EH (cell line): ENCODE data around the gene FBLIM1.
"Not testable (repeated sequence)": the region's sequence is repeated elsewhere in the genome, so short reads cannot be mapped to it uniquely, and the experiment has no call there.

ENCODE experiments used
- DNase-seq: peaks from one replicate; pipeline ENCODE4 v3.0.0-alpha.2; 2015; ENCODE audit warnings: low read depth

The FBLIM1 gene

GRCh38 chr1:15816674-15817073 lies 58.1 kb downstream of the FBLIM1 start:
- no peak for DNase-seq

GRCh38 chr1:15820478-15820877 lies 61.9 kb downstream of the FBLIM1 start:
- DNase-seq, result peak; percentile 69

GRCh38 chr1:15825800-15826199 lies 67.2 kb downstream of the FBLIM1 start:
- DNase-seq, result no peak

- DNase-seq, result no peak
Measured at GRCh38 chr1:15826810-15827507, 68.4 kb downstream of the FBLIM1 start.

- not testable (repeated sequence) for DNase-seq
Measured at GRCh38 chr1:15827567-15827966, 69.0 kb downstream of the FBLIM1 start.

GRCh38 chr1:15828931-15829330 lies 70.3 kb downstream of the FBLIM1 start:
- DNase-seq, result not testable (repeated sequence)

- DNase-seq, result no peak
Measured at GRCh38 chr1:15830258-15830657, 71.7 kb downstream of the FBLIM1 start.

GRCh38 chr1:15833069-15833679 lies 74.6 kb downstream of the FBLIM1 start:
- DNase-seq, result no peak

GRCh38 chr1:15833842-15834405 lies 75.3 kb downstream of the FBLIM1 start:
- no peak for DNase-seq

GRCh38 chr1:15834406-15835204 lies 76.0 kb downstream of the FBLIM1 start:
- peak; percentile 90 for DNase-seq

- no peak for DNase-seq
Measured at GRCh38 chr1:15835205-15835740, 76.7 kb downstream of the FBLIM1 start.

GRCh38 chr1:15835741-15836510 lies 77.3 kb downstream of the FBLIM1 start:
- DNase-seq, result peak; percentile 99
